ENCODE measurements around the gene ZNF526.

The ZNF526 gene

GRCh38 chr19:42268142-42268703, 48.1 kb downstream of the ZNF526 start:
- DNase-seq = peak; percentile 100

DNA sequence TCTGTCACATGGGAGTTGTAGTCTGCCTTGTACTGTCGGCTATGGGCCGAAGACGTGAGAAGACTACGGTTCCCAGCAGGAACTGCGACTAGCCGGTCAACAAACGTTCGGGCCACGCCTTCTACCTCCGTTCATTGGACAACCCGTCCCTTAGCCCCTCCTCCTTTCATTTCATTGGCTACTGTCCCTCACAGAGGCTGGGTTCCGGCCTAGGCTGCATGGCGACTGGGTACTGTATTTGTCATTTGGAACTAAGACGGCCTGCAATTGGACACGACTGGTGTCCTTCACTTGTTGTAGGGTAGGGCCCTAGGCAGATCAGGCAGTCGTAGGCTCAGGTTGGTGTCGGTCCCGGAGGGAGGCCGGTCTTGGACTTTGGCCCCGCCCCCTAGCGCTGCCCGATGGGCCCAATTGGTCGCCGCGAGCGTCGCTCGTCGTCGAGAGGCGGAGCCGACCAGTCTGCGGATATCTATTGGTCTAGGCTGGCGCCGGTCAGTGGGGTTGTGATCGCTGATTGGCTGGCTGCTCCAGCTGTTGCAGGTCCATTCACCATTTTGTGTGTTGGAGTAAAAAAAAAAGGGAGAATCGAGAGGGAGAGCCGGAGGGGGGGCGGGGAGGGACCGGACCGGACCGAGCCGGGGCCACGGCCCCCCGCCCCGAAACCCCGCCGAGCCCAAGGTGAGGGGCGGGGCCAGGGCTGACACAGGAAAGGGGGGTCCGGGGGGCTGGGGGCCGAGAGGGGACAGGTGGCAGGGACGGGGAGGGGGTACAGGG, 48.8 kb downstream of the ZNF526 start, which contains the start of gene CIC:
TSS of gene CIC (plus strand) at position 549 of the 774 bp plus-strand sequence. CDS start 2,532 bp downstream, outside the sequence.
- peak; percentile 100 for DNase-seq

- DNase-seq = no peak
Measured at GRCh38 chr19:42269478-42270345, 49.6 kb downstream of the ZNF526 start.

GRCh38 chr19:42270346-42271044, 50.4 kb downstream of the ZNF526 start:
- DNase-seq = no peak

- DNase-seq = no peak
Measured at GRCh38 chr19:42271045-42271419, 50.9 kb downstream of the ZNF526 start.

- no peak for DNase-seq
Measured at GRCh38 chr19:42271861-42272534, 51.9 kb downstream of the ZNF526 start.

- no peak for DNase-seq
Measured at GRCh38 chr19:42272535-42272897, 52.4 kb downstream of the ZNF526 start.

- DNase-seq = no peak
Measured at GRCh38 chr19:42272989-42273406, 52.9 kb downstream of the ZNF526 start.

GRCh38 chr19:42273407-42274064, 53.4 kb downstream of the ZNF526 start:
- DNase-seq = no peak

- DNase-seq = no peak
Measured at GRCh38 chr19:42274065-42274682, 54.1 kb downstream of the ZNF526 start.

DNA sequence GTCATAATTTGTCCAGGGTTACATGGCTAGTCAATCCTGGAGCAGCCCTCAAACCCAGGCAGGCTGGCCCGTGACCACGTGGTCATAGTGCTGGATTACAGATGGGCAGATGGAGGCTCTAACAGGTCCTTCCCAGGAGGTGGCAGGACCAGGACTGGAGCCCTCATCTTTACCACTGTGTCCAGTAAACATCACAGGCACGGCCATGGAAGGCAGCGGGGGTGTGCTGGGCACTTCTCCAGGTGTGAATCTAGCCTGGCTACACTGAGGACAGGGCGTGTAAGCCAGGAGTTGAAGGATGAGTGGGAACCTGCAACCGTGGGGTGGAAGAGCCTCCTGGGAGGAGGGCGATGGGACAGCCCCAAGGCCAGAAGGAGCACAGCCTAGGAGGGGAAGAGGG, 55.0 kb downstream of the ZNF526 start:
- DNase-seq = peak; percentile 54

DNA sequence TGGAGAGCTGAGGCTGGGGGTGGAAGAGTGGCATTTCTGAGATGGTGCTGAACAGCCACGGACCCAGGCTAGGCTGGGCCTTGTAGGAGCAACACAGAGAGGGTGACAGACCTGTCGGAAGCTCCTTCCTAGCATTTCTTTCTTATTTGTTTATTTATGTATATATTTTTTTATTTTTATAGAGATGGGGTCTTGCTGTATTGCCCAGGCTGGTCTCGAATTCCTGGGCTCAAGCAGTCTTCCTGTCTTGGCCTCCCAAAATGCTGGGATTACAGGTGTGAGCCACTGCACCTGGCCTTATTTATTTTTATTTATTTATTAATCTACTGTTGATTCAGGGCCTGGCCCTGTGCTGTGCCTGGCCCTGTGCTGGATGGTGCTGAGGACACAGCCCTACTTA, 55.4 kb downstream of the ZNF526 start:
- DNase-seq = no peak

GRCh38 chr19:42276284-42276683, 56.2 kb downstream of the ZNF526 start:
- no peak for DNase-seq

GRCh38 chr19:42276821-42277220, 56.7 kb downstream of the ZNF526 start:
- DNase-seq = no peak
